Subcutaneous abdominal adipose tissue (tissue), 5 donors: Measurements from ENCODE around the gene ARHGAP30.

Source experiments
- H3K27ac ChIP-seq: one replicate; pipeline ENCODE4 v1.7.0; 2013; ENCODE audit warnings: low read depth, mild to moderate bottlenecking, inconsistent platforms, low read length, moderate library complexity
- H3K27me3 ChIP-seq, 5 donors: one replicate each; pipeline ENCODE4 v1.7.0; 2013; ENCODE audit warnings: low read length in 5 of 5, inconsistent platforms in 1 of 5; ENCODE audit not compliant: control insufficient read depth in 5 of 5, insufficient read depth in 4 of 5
- H3K36me3 ChIP-seq, 5 donors: one replicate each; pipeline ENCODE4 v1.7.0; 2013; ENCODE audit warnings: low read length in 5 of 5; ENCODE audit not compliant: control insufficient read depth in 5 of 5, insufficient read depth in 5 of 5
- H3K4me1 ChIP-seq, 5 donors: one replicate each; pipeline ENCODE4 v1.7.0; 2013; ENCODE audit warnings: low read length in 5 of 5, mild to moderate bottlenecking in 3 of 5, moderate library complexity in 1 of 5; ENCODE audit not compliant: control insufficient read depth in 5 of 5, insufficient read depth in 5 of 5
- H3K4me3 ChIP-seq, 5 donors: one replicate each; pipeline ENCODE4 v1.7.0; 2013; ENCODE audit warnings: low read length in 5 of 5, low read depth in 1 of 5
- H3K9ac ChIP-seq, 5 donors: one replicate each; pipeline ENCODE4 v1.7.0; 2013; ENCODE audit warnings: low read length in 5 of 5, mild to moderate bottlenecking in 4 of 5, moderate library complexity in 3 of 5
- H3K9me3 ChIP-seq, 5 donors: one replicate each; pipeline ENCODE4 v1.7.0; 2013; ENCODE audit warnings: low read length in 5 of 5; ENCODE audit not compliant: control insufficient read depth in 5 of 5
- donor health status: healthy.
- donor health status: healthy.
- donor health status: healthy.
- donor health status: healthy.
- donor health status: healthy.

The ARHGAP30 gene

DNA sequence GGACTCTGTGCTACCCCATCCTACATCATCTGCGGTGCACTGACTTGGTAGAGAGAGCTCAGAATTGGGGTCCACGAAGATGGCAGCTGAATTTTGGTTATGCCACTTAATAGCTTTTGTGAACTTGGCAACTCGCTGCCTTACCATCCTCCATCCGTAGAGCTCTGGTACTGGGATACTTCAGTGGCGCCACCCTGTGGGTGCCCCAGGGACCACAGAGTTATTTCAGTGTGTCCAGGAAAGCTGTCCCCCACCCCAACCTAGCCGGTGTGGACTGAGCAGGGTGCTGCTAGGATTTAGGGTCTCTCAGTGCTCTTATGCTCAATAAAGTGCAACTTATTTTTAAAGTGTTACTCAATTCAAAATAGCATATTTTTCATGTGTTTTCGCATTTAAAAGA is 14.9 kb downstream of the ARHGAP30 start:
- Histone ChIP-seq H3K9ac (no peak overlapping the region), H3K36me3 (peaks cover 0 to 52% (median 6%) of the 10 kb centered on the region in 5 donors), H3K4me1 (no peaks in the 10 kb centered on the region), H3K27ac (no peak overlapping the region), H3K4me3 (no peak overlapping the region), H3K27me3 (peaks cover 0 to 13% (median 6%) of the 10 kb centered on the region in 5 donors), H3K9me3 (no peaks in the 10 kb centered on the region)

DNA sequence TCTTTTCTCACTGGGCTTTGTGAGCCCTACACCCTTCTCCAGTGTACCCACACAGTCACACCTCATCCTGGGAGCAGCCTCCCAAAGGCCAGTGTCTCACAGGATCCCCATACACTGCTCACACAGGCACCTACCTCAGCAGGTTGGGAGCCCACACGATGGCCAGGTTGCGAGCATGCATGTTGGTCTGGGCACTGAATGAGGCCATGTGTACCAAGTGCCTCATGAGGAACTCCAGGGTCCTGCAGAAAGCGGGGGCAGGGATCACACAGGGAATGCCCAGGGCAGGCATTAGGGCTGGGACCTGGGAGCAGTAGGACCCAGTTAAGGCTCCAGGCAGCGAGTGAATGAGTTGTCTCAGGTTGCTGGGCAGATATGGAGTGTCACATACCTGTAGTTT is 15.5 kb downstream of the ARHGAP30 start:
- Histone ChIP-seq H3K36me3 (peaks cover 0 to 51% (median 7%) of the 10 kb centered on the region in 5 donors), H3K27ac (no peak overlapping the region)

DNA sequence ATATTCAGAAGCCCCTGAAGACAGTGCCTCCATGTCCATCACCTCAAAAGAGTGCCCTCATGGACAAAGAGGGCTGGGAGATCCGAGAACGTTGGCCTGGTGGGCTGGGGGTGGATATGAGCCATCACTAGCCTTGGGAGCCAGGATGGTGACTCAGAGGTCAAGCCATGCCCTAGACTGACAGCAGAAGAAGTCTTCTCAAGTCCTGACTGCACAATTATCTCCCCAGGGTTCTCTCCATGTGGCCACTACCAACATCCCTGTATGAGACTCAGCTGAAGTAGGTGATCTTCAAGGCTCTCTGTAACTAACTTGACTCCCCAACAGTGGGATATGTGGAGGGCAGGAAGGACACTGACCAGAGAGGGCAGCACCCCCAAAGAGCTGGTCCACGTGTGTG is 16.8 kb downstream of the ARHGAP30 start:
- Histone ChIP-seq H3K36me3 (peaks cover 0 to 58% (median 7%) of the 10 kb centered on the region in 5 donors), H3K4me3 (no peak overlapping the region), H3K9me3 (peaks cover 0 to 7% (median 5%) of the 10 kb centered on the region in 5 donors)

More for the DNA sequence above, 15.5 kb downstream of the ARHGAP30 start:
- peaks cover 0 to 13% (median 6%) of the 10 kb centered on the region in 5 donors for H3K27me3 ChIP-seq
- H3K4me3 ChIP-seq, result no peak overlapping the region
- H3K9ac ChIP-seq, result no peak overlapping the region
- peaks cover 0 to 2% (median 0%) of the 10 kb centered on the region in 5 donors for H3K9me3 ChIP-seq
- no peaks in the 10 kb centered on the region for H3K4me1 ChIP-seq

DNA sequence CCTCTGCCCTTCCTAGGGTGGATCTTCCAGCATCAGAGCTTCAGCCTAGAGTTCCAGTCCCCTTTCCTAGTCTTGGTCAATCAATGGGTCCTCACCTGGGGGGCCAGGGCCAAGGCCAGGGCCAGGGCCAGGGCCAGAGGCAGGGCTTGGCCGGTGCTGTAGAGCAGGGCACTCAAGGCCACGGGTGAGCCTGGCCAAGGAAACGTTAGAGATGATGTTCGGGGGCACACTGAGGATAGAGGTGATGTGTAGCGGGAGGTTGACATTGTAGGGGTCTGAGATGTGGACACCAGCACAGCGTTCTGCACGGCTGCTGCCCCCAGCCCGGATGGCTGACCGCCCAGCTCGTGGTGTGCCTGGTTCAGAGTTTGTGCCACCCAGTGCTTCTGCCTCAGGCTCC is 18.5 kb downstream of the ARHGAP30 start:
- H3K9ac ChIP-seq, result no peak overlapping the region
- H3K27ac ChIP-seq, result no peak overlapping the region
- H3K36me3 ChIP-seq, result peaks cover 0 to 50% (median 7%) of the 10 kb centered on the region in 5 donors
- H3K27me3 ChIP-seq, result peaks cover 0 to 9% (median 6%) of the 10 kb centered on the region in 5 donors
- peaks cover 0 to 10% (median 5%) of the 10 kb centered on the region in 5 donors for H3K9me3 ChIP-seq
- H3K4me3 ChIP-seq, result no peak overlapping the region
- H3K4me1 ChIP-seq, result peaks cover 3 to 21% (median 15%) of the 10 kb centered on the region in 5 donors

More for the DNA sequence above, 16.8 kb downstream of the ARHGAP30 start:
- Histone ChIP-seq H3K4me1 (peaks cover 0 to 5% (median 3%) of the 10 kb centered on the region in 5 donors), H3K9ac (no peak overlapping the region), H3K27ac (no peak overlapping the region), H3K27me3 (peaks cover 0 to 13% (median 6%) of the 10 kb centered on the region in 5 donors)

DNA sequence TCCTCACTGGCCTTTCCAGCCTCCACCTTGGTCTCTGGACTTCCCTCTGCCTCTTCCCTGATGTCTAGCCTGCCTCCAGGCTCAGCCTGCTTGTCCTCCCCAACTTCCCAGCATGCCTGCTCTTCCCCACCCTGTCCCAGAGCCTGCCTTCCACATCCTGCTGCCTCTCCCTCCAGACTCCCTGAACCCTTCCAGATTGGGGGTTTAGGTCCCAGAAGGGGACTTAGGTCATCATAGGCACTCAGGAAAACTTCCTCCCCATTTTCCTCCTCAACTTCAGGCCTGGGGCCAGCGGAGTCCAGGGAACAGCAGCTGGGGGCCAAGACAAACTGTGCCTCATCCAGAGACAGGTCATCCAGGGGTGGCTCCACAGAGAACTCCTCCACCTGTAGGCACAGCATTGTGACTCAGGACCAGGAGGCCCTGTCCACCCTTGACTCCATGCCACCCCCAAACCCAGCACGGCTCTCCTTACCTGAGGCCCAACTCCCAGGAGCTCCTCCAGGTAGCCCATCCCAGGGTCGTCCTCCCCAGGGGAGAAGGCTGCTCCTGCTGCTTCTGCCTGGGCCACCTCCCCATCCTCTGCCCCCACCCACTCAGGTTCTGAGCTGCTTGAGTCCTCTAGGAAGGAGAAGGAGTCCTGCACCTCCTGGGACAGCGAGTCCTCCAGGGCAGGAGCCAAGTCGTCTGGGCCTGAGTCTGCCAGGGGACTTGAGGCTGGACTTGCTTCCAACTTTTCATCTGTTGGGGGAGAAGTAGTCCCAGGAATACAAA is 20.6 kb downstream of the ARHGAP30 start:
- Histone ChIP-seq H3K9ac (no peak overlapping the region), H3K36me3 (peaks cover 0 to 40% (median 7%) of the 10 kb centered on the region in 5 donors), H3K4me3 (no peak overlapping the region), H3K27me3 (peaks cover 0 to 2% (median 0%) of the 10 kb centered on the region in 5 donors), H3K4me1 (peaks cover 6 to 36% (median 24%) of the 10 kb centered on the region in 5 donors), H3K9me3 (peaks cover 0 to 10% (median 5%) of the 10 kb centered on the region in 5 donors), H3K27ac (no peak overlapping the region)

DNA sequence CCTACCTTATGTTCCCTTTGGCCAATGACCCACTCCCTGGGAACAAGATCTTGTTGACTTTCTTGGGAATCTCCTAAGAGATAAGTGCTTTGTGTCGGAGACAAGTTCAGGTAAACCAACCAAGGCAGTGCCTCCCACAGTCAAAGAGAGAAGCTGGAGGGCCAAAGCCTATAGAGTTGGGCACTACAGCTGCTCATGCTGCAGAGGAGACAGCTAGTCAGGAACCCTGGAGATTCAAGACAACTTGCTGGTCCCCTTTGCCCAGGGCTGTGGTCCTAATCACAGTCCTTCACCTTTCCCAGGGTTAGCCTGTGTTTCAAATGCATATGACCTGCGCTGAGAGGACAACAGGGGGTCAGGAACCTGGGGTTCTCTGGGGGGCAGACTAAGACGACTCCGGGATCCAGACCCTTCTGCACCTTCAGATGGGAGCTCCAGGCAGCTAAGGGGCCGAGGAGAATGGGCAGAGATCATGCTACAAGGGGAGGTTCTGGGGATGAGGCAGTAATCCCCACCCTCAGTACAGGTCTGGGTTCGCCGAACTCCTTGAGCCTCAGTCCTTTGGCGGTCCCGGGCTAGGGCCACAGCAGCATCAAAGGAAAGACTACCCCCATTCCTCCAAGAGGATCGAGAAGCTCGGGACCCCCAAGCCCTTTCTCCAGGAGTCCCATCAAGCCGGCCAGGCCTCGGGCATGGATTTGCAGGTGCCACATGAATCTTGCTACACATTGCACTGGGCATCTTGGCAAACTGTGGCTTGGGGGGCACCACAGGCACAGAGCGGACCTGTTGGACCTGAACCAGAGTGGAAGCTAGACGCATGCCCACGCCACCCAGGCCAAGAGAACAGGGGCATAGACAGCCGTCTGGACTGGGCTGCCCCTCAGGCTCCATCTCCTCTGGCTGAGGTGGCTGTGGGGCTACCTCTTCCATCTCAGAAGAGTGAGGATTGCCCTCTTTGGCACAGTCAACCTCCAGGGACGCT is 22.0 kb downstream of the ARHGAP30 start:
- H3K4me3 ChIP-seq, result no peak overlapping the region
- peaks cover 3 to 36% (median 9%) of the 10 kb centered on the region in 5 donors for H3K36me3 ChIP-seq
- H3K4me1 ChIP-seq, result peaks cover 7 to 39% (median 29%) of the 10 kb centered on the region in 5 donors
- H3K9ac ChIP-seq, result no peak overlapping the region
- H3K9me3 ChIP-seq, result peaks cover 0 to 10% (median 5%) of the 10 kb centered on the region in 5 donors
- H3K27ac ChIP-seq, result no peak overlapping the region
- H3K27me3 ChIP-seq, result no peaks in the 10 kb centered on the region

DNA sequence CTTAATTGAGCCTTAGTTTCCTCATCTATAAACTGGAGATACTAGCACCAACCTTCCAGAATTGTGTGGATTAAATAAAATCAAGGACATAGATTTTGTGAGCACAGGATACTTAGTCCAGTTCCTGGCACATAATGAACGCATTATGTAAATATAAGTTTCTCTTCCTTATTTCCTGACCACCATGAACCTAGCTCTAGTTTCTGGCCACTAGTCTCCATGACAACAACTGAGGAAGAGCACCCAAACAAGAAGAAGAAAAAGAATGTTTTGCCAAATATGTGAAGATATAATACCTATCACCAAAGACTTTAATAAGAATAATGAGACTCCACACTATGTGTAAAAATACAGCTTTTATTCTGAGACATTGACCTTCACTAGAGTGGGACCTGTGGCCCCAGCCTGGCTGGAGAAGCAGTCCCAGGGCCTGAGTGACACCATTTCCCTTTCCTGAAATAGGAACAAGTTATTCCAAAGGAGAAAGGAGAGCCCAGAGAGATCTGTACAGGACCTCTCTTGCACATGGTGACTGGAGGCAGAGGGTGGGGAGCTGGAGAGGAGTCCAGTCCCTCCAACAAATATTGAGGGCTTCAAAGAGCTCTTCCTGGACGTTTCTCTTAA is 23.0 kb downstream of the ARHGAP30 start:
- Histone ChIP-seq H3K9ac (peak overlapping the region in 1 of 5 donors; percentile 94), H3K9me3 (peaks cover 0 to 10% (median 5%) of the 10 kb centered on the region in 5 donors), H3K4me3 (peak overlapping the region; percentile 92 to 98 (median 95)), H3K36me3 (peaks cover 4 to 38% (median 19%) of the 10 kb centered on the region in 5 donors), H3K27ac (peak overlapping the region; percentile 88), H3K27me3 (no peaks in the 10 kb centered on the region), H3K4me1 (peaks cover 7 to 39% (median 29%) of the 10 kb centered on the region in 5 donors)

DNA sequence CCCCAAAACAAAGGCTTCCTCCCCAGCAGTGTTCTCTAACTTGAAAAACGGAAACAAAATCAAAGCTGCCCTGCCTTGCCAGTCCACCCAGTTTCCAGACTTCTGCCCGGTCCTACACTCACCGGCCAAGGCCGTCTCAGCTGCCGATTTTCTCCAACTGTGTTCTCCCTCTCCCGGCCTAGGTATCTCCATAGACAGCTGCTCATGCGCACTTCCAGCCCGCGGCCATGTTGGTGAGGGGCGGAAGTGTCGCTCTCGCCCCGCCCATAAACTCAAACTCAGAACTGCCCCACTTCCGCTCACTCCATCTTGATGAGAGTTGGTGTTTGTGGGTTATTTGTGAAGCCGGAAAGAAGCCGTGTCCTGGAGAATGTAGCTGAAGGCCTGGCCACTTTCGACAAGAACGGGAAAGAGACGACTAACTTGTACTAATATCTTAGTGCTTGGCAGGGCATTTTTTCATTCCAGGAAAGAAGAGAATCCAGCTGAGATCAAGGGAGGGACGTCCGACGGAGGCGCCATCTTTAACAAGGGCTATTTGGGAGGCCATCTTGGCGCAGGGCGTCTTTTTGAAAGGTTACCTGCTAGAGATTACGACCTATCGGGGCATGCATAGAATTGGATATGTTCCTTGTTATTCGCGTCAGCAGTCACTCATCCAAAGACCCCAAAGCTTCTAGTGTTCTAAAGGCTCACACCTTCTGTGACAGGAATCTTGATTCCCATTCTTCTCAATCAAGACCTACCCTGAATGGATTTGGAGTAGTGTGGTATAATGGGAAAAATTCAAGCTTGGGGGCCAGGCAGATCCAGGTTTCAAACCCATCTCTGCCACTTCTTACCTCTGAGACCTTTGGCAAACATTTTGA is 23.7 kb downstream of the ARHGAP30 start, which contains the start of gene USF1:
Gene USF1 (minus strand): TSS at position 242 of the 869 bp plus-strand sequence. CDS start 2,702 bp downstream, outside the sequence.
- Histone ChIP-seq H3K9ac (peak within 1 kb of the TSS; percentile 82 to 96 (median 94)), H3K27ac (peak within 1 kb of the TSS; percentile 88), H3K36me3 (peaks cover 4 to 39% (median 23%) of the 10 kb centered on the region in 5 donors), H3K9me3 (peaks cover 0 to 10% (median 5%) of the 10 kb centered on the region in 5 donors), H3K4me1 (peaks cover 7 to 39% (median 29%) of the 10 kb centered on the region in 5 donors), H3K27me3 (no peaks in the 10 kb centered on the region), H3K4me3 (peak within 1 kb of the TSS; percentile 92 to 98 (median 95))
